Urinary bladder (tissue), 4 donors: Measurements from ENCODE around the gene AHSP. TPM values are rescaled to one million over a fixed set of nuclear protein-coding genes. Genes with fewer than 3 reads are reported as not detected.
"Not testable (repeated sequence)": the region's sequence is repeated elsewhere in the genome, so short reads cannot be mapped to it uniquely, and the experiment has no call there.

ENCODE experiments used
- DNase-seq: peaks from one replicate; pipeline ENCODE4 v3.0.0-alpha.2; 2015; ENCODE audit errors: extremely low spot score
- H3K27ac ChIP-seq: one replicate; pipeline ENCODE4 v1.5.1; 2013; ENCODE audit warnings: low read depth, mild to moderate bottlenecking, moderate library complexity
- H3K36me3 ChIP-seq: one replicate; pipeline ENCODE4 v1.6.1; 2013; ENCODE audit warnings: mild to moderate bottlenecking, moderate library complexity; ENCODE audit not compliant: insufficient read depth
- H3K4me1 ChIP-seq: one replicate; pipeline ENCODE4 v1.6.1; 2013; ENCODE audit warnings: mild to moderate bottlenecking, moderate library complexity; ENCODE audit not compliant: insufficient read depth
- H3K4me3 ChIP-seq: one replicate; pipeline ENCODE4 v1.5.1; 2013; ENCODE audit warnings: low read depth, low read length
- WGBS: extraction: QIAGEN DNeasy Blood & Tissue Kit; methylation state at CpG from one replicate; pipeline ENCODE4 v1.1.7; 2013; 5-methylcytosine and 5-hydroxymethylcytosine counted together
- polyA plus RNA-seq: library from polyadenylated mRNA; stranded (reverse); fragments of 200-250 nt; gene quantifications from one replicate; pipeline ENCODE4 v1.2.3, GENCODE V29; 2013
- total RNA-seq: library from RNA; depleted of rRNA; stranded (reverse); fragments of >200 nt; gene quantifications from one replicate; pipeline ENCODE4 v1.2.3, GENCODE V29; 2014
- donor health status: healthy with polysubstance abuse.
- donor health status: healthy.

The AHSP gene
- total and polyA plus RNA-seq, 2 donors: 9.2 TPM; not detected in 1

DNA sequence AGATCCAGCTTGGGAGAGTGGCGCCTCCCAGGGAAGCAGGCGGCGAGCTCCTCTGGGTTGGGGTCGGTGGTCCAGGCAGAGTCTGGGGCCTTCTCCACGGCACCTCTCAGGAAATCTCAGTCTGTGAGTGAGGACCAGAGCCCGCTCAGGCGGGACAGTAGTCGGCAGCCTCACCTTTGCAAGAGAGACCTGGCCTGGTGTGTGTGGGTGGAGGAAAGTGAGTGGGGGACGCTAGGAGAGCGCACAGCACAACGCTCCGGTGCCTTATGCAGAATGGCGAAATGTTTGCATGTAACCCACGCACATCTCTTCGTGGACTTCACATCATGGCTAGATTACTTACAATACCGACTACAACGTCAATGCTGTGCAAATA, 2.2 kb downstream of the AHSP start:
- H3K36me3 ChIP-seq: no peaks in the 10 kb centered on the region
- no peak overlapping the region for H3K27ac ChIP-seq
- WGBS: 27% methylated on average over 17 of the region's 17 CpGs
- H3K4me1 ChIP-seq: no peaks in the 10 kb centered on the region
- H3K4me3 ChIP-seq: no peak overlapping the region
- no peak for DNase-seq

DNA sequence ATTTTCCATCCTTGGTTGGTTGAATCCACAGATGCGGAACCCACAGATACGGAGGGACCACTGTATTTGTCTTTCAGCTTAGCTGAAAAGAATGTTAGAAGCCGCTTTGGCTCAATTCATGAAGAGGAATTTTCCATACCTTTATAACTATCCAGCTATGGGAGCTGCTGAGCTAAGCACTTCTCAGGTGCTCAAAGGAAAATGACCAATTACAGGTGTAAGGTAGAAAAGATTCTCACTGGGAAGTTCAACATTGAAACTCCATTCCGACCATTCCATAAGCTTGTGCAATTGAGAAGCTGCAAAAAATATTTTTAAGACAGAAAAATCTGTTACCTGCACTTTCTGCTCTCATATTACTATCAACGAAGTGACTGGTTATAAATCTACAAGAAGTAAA, 2.7 kb downstream of the AHSP start:
- no peak overlapping the region for H3K4me3 ChIP-seq
- no peaks in the 10 kb centered on the region for H3K36me3 ChIP-seq
- 71% methylated on average over 5 of the region's 5 CpGs for WGBS
- no peak for DNase-seq
- H3K27ac ChIP-seq: no peak overlapping the region
- no peaks in the 10 kb centered on the region for H3K4me1 ChIP-seq

DNA sequence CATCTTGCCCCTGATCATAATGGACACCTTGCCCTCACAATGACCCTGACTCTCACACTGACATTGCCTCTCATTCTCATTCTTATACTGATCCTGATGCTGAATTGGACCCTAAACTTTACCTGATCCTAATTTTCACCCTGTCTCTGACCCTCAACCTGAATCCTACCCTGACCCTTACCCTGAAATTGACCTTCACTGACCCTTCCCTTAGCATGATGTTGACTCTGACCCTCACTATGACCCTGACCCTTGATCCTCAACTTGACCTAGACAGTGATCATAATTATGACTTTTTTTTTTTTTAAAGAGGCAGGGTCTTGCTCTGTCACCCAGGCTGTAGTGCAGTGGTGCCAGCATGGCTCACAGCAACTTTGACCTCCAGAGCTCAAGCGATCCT, 3.4 kb downstream of the AHSP start:
- no peaks in the 10 kb centered on the region for H3K4me1 ChIP-seq
- DNase-seq: no peak

DNA sequence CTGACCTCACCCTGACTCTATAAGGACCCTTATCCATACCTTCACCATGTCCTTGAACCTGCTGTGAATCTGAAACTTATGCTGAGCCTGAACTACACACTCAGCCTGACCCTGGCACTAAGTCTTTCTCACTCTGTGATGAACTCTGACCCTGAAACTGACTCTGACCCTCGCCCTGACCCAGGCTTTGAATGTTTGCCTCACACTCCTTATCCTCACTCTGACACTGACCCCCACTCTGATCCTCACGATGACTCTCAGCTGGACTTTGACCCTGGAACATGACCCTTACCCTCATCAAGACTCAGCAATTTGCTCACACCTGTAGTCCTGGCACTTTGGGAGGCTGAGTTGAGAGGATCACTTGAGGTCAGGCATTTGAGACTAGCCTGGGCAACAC, 4.4 kb downstream of the AHSP start:
- no peak for DNase-seq
- H3K36me3 ChIP-seq: no peaks in the 10 kb centered on the region
- WGBS: 67% methylated on average over 2 of the region's 2 CpGs
- no peak overlapping the region for H3K4me3 ChIP-seq
- H3K27ac ChIP-seq: no peak overlapping the region
- no peaks in the 10 kb centered on the region for H3K4me1 ChIP-seq

More for the DNA sequence above, 3.4 kb downstream of the AHSP start:
- no peaks in the 10 kb centered on the region for H3K36me3 ChIP-seq
- 87% methylated on average over 1 of the region's 1 CpG for WGBS
- H3K4me3 ChIP-seq: no peak overlapping the region
- no peak overlapping the region for H3K27ac ChIP-seq

DNA sequence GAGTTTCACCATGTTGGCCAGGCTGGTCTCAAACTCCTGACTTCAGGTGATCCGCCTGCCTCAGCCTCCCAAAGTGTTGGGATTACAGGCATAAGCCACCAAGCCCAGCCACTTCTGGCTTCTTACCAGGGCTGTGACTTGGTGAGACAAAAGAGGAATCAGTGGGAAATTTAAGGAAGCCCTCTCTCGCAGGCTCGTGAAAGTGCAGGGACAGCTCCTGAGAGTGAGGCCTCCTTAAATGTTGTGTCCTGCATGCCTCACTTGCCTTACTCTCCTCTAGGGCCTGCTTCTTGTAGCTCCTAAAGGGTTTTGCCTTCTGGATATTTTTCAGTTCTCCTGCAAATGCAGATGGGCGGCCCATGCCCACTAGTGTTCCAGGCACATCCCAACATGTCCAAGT, 5.2 kb downstream of the AHSP start:
- Histone ChIP-seq H3K4me1 (no peaks in the 10 kb centered on the region), H3K36me3 (no peaks in the 10 kb centered on the region), H3K4me3 (no peak overlapping the region), H3K27ac (no peak overlapping the region)
- WGBS: 86% methylated on average over 4 of the region's 4 CpGs
- DNase-seq: no peak

DNA sequence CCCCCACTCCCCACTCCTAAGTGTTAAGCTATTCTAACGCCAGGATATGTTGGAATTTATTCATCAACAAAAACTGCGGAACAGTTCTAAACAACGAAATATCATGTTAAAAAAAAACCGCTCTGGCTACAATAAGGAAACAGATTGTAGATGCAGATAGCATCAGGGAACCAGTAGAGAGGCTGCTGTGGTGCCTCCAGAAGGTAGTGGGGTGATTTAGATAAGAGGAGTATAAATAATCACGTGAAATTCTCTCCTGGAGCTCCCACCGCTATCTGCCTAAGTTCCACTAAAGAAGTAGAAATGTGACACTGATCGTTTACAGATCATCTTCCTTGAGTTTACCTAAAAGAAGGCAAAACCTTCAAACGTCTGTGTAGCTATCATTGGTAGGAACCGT, 8.0 kb downstream of the AHSP start:
- 38% methylated on average over 9 of the region's 9 CpGs for WGBS
- DNase-seq: no peak
- H3K27ac ChIP-seq: no peak overlapping the region
- H3K36me3 ChIP-seq: no peaks in the 10 kb centered on the region
- H3K4me3 ChIP-seq: no peak overlapping the region
- no peaks in the 10 kb centered on the region for H3K4me1 ChIP-seq

DNA sequence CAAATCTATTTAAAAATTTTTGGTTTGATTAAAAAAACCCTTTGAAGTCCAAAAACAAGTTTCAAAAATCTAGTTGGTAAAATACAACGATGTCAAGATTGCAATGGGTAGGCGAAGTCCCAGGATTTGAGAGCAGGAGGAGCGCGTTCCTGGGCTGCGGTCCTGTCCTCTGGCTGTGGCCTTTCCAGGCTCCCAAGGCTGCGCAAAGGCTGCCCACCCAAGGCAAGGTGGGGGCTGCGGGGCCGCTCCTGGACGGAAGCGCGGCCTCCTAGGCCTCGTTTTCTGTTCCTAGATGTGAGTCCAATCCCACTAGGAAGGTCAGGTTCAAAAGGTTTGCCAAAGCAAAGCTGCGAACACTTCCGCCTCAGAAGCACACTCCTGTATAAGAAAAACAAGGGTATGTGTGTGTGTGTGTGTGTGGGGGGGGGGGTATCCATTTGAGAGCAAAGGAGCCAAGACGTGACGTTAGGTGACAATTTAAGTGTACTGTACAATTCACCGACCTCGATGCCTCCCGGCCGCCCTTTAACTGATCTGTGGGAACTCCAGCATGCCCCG, 9.2 kb downstream of the AHSP start:
- H3K4me3 ChIP-seq: no peak overlapping the region
- WGBS: 72% methylated on average over 21 of the region's 21 CpGs
- H3K4me1 ChIP-seq: no peaks in the 10 kb centered on the region
- no peaks in the 10 kb centered on the region for H3K36me3 ChIP-seq
- no peak overlapping the region for H3K27ac ChIP-seq
- no peak for DNase-seq

DNA sequence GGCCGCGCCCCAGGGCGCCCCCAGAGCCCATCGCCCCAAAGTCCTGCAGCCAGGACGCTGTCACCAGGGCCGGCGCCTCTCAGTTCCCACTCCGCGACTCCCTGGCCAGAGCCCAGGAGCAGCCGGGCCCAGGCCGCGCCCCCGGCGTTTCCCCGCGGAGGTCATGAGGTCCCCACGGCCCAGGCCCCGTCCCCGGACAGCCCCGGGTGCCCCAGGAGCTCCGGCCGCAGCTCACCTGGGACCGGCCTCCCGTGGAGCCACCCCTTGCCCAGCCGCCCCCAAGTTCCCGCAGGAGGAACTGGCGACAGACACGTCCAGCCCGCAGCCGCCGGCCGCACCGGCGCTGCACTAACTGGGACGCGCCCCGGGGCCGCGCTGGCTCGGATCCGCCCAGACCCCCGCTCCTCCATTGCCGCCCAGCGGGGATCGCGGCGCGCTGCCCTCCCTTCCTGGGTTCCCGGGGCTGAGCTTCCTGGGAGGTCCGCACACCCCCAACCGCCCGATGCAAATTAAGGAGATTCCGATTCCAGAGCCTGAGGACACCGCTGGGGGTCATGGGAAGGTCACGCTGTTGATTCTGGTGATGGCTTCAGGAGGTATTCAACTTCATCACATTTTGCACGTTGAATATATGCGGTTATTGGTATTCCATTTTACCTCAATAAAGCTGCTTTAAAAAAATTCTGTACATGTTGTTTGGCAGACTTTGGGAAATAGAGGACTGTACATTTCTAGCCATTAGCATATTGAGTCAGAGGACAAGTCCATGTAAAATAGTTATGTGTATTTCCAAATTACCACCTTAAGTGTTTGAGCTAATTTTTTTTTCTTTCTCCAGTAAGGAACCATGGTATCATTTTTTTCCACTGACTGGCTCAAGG, 9.9 kb downstream of the AHSP start:
- Histone ChIP-seq H3K36me3 (no peaks in the 10 kb centered on the region), H3K27ac (no peak overlapping the region), H3K4me1 (no peaks in the 10 kb centered on the region), H3K4me3 (no peak overlapping the region)
- WGBS: 5% methylated on average over 57 of the region's 57 CpGs
- DNase-seq: no peak

DNA sequence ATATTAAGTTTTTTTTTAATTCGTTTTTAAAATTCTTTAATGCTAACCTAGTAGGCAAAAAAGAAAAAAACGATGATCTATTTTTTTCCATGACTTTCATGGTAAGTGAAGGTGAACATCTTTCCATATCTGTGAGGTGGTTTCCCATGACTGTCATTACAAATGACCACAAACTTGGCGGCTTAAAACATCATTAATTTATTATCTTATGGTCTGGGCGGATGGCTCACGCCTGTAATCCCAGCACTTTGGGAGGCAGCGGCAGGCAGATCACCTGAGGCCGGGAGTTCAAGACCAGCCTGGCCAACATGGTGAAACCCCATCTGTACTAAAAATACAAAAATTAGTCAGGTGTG, 10.5 kb downstream of the AHSP start:
- 73% methylated on average over 7 of the region's 7 CpGs for WGBS

DNA sequence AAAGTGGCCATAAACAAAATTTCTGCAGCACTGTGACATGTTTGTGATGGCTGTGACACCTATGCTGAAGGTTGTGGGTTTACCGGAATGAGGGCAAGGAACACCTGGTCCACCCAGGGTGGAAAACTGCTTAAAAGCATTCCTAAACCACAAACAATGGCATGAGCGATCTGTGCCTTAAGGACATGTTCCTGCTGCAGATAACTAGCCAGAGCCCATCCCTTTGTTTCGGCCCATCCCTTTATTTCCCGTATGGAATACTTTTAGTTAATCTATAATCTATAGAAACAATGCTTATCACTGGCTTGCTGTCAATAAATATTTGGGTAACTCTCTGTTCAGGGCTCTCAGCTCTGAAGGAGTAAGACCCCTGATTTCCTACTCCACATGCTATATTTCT, 12.1 kb downstream of the AHSP start:
- not testable (repeated sequence) for DNase-seq, H3K4me1 ChIP-seq
- WGBS: 86% methylated on average over 4 of the region's 4 CpGs

More for the DNA sequence above, 10.5 kb downstream of the AHSP start:
- H3K27ac ChIP-seq, H3K36me3 ChIP-seq, DNase-seq, H3K4me1 ChIP-seq, H3K4me3 ChIP-seq: not testable (repeated sequence)

DNA sequence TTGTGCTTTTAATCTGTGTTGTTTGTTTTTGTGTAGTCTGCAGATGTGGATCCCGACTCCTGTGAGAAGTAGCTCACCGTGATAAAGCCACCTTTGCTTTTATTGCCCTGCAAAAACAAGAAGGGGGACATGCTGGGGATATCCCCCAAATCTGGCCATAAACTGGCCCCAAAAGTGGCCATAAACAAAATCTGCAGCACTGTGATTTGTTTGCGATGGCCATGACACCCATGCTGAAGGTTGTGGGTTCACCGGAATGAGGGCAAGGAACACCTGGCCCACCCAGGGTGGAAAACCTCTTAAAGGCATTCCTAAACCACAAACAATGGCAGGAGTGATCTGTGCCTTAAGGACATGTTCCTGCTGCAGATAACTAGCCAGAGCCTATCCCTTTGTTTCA, 15.1 kb downstream of the AHSP start:
- H3K27ac ChIP-seq: no peak overlapping the region
- 88% methylated on average over 4 of the region's 4 CpGs for WGBS
- H3K4me1 ChIP-seq: no peaks in the 10 kb centered on the region
- no peak overlapping the region for H3K4me3 ChIP-seq
- H3K36me3 ChIP-seq: no peaks in the 10 kb centered on the region
- DNase-seq: no peak

More for the DNA sequence above, 12.1 kb downstream of the AHSP start:
- not testable (repeated sequence) for H3K4me3 ChIP-seq, H3K27ac ChIP-seq, H3K36me3 ChIP-seq

DNA sequence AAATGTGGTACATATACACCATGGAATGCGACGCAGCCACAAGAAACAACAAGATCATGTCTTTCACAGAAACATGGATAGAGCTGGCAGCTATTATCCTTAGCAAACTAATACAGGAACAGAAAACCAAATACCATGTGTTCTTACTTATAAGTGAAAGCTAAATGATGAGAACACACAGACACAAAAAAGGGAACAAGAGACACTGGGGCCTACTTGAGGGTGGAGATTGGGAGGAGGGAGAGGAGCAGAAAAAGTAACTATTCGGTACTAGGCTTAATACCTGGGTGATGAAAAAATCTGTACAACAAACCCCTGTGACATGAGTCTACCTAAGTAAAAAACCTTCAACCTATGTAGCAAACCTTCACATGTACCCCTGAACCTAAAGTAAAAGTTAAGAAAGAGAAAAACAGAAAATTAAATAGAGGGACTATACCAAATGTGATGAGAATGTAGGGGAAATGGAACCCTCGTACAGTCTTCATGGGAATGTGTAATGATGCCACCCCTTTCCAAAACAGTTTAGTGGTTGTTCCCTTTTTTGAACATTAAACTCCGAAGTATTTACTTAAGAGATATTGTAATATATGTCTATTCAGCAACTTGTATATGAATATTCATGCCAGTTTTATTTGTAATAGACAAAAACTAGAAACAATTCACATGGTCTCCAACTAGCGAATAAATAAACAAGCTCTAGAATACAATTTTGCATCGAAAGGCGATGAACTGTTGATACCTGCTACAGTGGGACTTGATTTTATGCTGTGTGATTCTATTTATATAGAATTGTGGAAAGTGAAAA, 33.9 kb downstream of the AHSP start:
- no peak for DNase-seq
- no peak overlapping the region for H3K27ac ChIP-seq
- whole genome bisulfite sequencing: 81% methylated on average over 8 of the region's 8 CpGs
- H3K36me3 ChIP-seq: no peaks in the 10 kb centered on the region
- H3K4me3 ChIP-seq: no peak overlapping the region
- no peaks in the 10 kb centered on the region for H3K4me1 ChIP-seq

DNA sequence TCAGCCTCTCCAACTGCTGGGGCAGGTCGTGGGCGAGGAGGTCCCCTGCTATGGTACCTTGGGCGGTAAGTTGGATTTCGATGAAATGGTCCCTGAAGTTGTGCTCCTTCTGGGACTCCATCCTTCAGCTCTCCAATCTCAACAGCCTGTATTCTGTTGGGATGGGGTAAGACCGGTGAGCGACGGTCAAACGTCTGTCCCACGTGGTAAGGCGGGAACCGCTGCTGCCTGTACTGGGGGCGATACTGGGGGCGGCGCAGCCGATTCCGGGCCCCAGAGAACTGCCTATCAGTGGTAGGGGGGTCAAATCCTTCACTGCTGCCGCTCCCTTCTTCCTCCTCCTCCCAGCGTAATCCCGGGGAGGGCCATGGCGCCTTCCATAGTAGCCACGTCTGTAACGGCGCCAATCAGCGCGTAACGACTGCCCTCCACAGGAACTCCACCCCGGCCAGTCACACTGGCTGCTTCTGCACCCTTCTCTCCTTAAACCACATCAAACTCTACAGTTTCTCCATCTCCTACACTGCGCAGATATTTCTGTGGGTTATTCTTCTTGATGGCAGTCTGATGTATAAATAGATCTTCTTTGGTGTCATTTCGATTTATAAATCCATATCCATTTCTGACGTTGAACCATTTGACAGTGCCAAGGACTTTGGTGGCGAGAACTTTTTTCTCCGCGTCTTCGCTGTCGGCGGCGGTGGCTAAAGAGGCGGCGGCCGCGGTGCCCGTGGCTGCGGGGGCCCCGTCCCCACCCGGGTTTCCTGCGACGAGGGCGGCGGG, 41.1 kb downstream of the AHSP start:
- H3K4me1 ChIP-seq: peaks cover 1% of the 10 kb centered on the region
- H3K27ac ChIP-seq: no peak overlapping the region
- H3K4me3 ChIP-seq: no peak overlapping the region
- DNase-seq: no peak
- 4% methylated on average over 49 of the region's 49 CpGs for WGBS
- no peaks in the 10 kb centered on the region for H3K36me3 ChIP-seq
